AG09309 (cell line): ENCODE measurements around the gene EMD.

ENCODE experiments used
- DNase-seq: peaks from one replicate; pipeline ENCODE4 v3.0.0-alpha.2; 2010; ENCODE audit warnings: low read depth
- H3K4me3 ChIP-seq: 2 replicates; pipeline ENCODE4 v1.5.1; 2011; ENCODE audit warnings: mild to moderate bottlenecking, low read depth, low read length, moderate library complexity; ENCODE audit not compliant: control insufficient read depth
- CTCF ChIP-seq: IDR thresholded peaks from 2 replicates; pipeline ENCODE4 v1.5.1; 2011; ENCODE audit warnings: mild to moderate bottlenecking, low read depth, low read length, inconsistent platforms; ENCODE audit not compliant: insufficient read depth, control insufficient read depth; ENCODE audit errors: missing control alignments

The EMD gene

GRCh38 chrX:154367474-154368308 is 11.4 kb upstream of the EMD start:
- no peak for DNase-seq
- peak overlapping the region; percentile 72 for H3K4me3 ChIP-seq
- no peak for TF ChIP-seq CTCF

- peak; percentile 81 for DNase-seq
- no peak for TF ChIP-seq CTCF
- peak overlapping the region; percentile 72 for H3K4me3 ChIP-seq
Observed at GRCh38 chrX:154368630-154369448, 10.3 kb upstream of the EMD start.

- no peak for TF ChIP-seq CTCF
- H3K4me3 ChIP-seq: peak overlapping the region; percentile 72
- DNase-seq: peak; percentile 92
Observed at GRCh38 chrX:154369449-154370299, 9.4 kb upstream of the EMD start.

GRCh38 chrX:154370300-154371016 is 8.6 kb upstream of the EMD start:
- no peak for DNase-seq
- peak overlapping the region; percentile 72 for H3K4me3 ChIP-seq
- TF ChIP-seq CTCF: no peak

- H3K4me3 ChIP-seq: peak overlapping the region; percentile 72
- TF ChIP-seq CTCF: no peak
- peak; percentile 76 for DNase-seq
Observed at GRCh38 chrX:154371017-154371788, 7.9 kb upstream of the EMD start.
